ENCODE measurements around the gene TOMM7. TPM values are rescaled to one million over a fixed set of nuclear protein-coding genes. Genes with fewer than 3 reads are reported as not detected.

TOMM7 gene
- total RNA-seq, 1 experiment from 2014 or later, result 325 TPM

Other genes with a start within 250 kb of the TOMM7 start
- gene IL6, start 95.6 kb downstream of the TOMM7 start, total RNA-seq (2021; ENCODE audit: unreplicated experiment), result not detected
- gene HYCC1, start 191.3 kb upstream of the TOMM7 start, total RNA-seq (2021; ENCODE audit: unreplicated experiment), result 23.5 TPM